Measurements from ENCODE around the gene GP1BB. TPM values are rescaled to one million over a fixed set of nuclear protein-coding genes. Genes with fewer than 3 reads are reported as not detected.

GP1BB gene
- total and polyA plus RNA-seq, 2 of the 13 experiments (the other 11 are each of a cell fraction or from before 2014, with no cell fraction given): not detected

DNA sequence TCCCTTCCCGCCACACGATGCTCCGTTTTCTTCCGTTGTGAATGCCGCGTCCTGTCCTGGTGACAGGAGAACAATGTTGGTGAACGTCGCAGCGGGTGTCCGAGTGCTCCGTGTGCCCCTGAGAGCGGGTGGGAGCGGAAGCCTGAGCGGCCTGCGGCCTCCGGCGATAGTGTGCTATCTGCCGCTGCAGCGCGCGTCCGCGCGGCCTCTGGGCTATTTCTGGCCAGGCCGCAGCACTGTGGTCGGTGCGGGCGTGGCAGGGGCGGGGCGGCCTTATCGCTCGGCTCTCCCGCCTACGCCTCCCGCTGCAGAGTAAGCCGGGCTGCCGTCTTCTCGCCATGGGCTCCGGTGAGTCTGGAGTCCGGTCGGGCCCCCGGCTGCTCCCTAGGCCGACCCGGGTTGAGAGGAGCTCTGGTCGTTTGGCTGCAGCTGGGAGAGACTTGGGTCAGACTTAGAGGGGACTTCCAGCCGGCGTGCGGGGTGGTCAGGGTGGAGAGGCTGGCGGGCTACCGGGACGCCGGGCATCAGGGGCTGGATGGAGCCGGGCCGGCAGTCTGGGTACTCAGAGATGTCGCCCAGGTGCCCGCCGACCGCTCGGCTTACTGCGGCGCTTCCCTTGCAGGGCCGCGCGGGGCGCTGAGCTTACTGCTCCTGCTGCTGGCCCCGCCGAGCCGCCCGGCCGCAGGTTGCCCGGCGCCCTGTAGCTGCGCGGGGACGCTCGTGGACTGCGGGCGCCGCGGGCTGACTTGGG lies at the start of gene GP1BB (continued):
- TF ChIP-seq, protein P1, sequence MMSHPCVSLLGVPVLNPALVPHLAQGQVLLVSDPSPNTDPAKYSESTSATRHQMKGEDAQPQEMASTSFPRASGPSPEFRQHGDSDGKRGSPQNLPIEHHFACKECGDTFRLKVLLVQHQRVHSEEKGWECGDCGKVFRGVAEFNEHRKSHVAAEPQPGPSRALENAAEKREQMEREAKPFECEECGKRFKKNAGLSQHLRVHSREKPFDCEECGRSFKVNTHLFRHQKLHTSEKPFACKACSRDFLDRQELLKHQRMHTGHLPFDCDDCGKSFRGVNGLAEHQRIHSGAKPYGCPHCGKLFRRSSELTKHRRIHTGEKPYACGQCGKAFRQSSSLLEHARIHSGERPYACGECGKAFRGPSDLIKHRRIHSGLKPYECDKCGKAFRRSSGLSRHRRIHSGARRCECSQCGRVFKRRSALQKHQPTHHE (CRISPR knock-in tag; IDR thresholded peaks at IDR 0.05; ENCODE audit: borderline replicate concordance): no peak
- TF ChIP-seq ATF1 (CRISPR knock-in tag; IDR thresholded peaks at IDR 0.05): no peak
- TF ChIP-seq, protein P2, sequence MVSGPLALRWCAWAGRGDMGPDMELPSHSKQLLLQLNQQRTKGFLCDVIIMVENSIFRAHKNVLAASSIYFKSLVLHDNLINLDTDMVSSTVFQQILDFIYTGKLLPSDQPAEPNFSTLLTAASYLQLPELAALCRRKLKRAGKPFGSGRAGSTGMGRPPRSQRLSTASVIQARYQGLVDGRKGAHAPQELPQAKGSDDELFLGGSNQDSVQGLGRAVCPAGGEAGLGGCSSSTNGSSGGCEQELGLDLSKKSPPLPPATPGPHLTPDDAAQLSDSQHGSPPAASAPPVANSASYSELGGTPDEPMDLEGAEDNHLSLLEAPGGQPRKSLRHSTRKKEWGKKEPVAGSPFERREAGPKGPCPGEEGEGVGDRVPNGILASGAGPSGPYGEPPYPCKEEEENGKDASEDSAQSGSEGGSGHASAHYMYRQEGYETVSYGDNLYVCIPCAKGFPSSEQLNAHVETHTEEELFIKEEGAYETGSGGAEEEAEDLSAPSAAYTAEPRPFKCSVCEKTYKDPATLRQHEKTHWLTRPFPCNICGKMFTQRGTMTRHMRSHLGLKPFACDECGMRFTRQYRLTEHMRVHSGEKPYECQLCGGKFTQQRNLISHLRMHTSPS (CRISPR knock-in tag; IDR thresholded peaks at IDR 0.05; ENCODE audit: low read depth): 0 out of 2 replicates have a peak, but pooled peaks have one; percentile 48
- no peak for TF ChIP-seq THAP11 (CRISPR knock-in tag; IDR thresholded peaks at IDR 0.05)
- TF ChIP-seq MEIS2 (CRISPR knock-in tag; IDR thresholded peaks at IDR 0.05): 0 out of 2 replicates have a peak, but pooled peaks have one; percentile 22
- no peak for TF ChIP-seq ZNF530 (CRISPR knock-in tag; IDR thresholded peaks at IDR 0.05; ENCODE audit: low read depth)
- TF ChIP-seq ZNF24 (IDR thresholded peaks at IDR 0.05): no peak
- TF ChIP-seq ZFP37 (CRISPR knock-in tag; IDR thresholded peaks at IDR 0.05; ENCODE audit: borderline replicate concordance): no peak
- no peak for TF ChIP-seq IKZF1 (IDR thresholded peaks at IDR 0.05)
- peak; percentile 79; the same call in 1 of the 2 replicates for TF ChIP-seq SP5 (CRISPR knock-in tag; IDR thresholded peaks at IDR 0.05; ENCODE audit: borderline replicate concordance, low read depth)
- TF ChIP-seq RFX5 (IDR thresholded peaks at IDR 0.05; ENCODE audit: low read depth, low read length): no peak
- no peak for TF ChIP-seq KLF11 (CRISPR knock-in tag; IDR thresholded peaks at IDR 0.05)
- TF ChIP-seq ZFX (CRISPR knock-in tag; IDR thresholded peaks at IDR 0.05; ENCODE audit: low read depth): peak; percentile 89
- TF ChIP-seq TOPORS (CRISPR knock-in tag; IDR thresholded peaks at IDR 0.05): no peak
- TF ChIP-seq ZNF230 (CRISPR knock-in tag; IDR thresholded peaks at IDR 0.05): 0 out of 2 replicates have a peak, but pooled peaks have one; percentile 29
- TF ChIP-seq, protein P3, sequence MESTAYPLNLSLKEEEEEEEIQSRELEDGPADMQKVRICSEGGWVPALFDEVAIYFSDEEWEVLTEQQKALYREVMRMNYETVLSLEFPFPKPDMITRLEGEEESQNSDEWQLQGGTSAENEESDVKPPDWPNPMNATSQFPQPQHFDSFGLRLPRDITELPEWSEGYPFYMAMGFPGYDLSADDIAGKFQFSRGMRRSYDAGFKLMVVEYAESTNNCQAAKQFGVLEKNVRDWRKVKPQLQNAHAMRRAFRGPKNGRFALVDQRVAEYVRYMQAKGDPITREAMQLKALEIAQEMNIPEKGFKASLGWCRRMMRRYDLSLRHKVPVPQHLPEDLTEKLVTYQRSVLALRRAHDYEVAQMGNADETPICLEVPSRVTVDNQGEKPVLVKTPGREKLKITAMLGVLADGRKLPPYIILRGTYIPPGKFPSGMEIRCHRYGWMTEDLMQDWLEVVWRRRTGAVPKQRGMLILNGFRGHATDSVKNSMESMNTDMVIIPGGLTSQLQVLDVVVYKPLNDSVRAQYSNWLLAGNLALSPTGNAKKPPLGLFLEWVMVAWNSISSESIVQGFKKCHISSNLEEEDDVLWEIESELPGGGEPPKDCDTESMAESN (CRISPR knock-in tag; conservative IDR thresholded peaks at IDR 0.05): 0 out of 2 replicates have a peak, but pooled peaks have one; percentile 5
- TF ChIP-seq SCMH1 (CRISPR knock-in tag; IDR thresholded peaks at IDR 0.05; ENCODE audit: borderline replicate concordance): no peak
- TF ChIP-seq, protein P4, sequence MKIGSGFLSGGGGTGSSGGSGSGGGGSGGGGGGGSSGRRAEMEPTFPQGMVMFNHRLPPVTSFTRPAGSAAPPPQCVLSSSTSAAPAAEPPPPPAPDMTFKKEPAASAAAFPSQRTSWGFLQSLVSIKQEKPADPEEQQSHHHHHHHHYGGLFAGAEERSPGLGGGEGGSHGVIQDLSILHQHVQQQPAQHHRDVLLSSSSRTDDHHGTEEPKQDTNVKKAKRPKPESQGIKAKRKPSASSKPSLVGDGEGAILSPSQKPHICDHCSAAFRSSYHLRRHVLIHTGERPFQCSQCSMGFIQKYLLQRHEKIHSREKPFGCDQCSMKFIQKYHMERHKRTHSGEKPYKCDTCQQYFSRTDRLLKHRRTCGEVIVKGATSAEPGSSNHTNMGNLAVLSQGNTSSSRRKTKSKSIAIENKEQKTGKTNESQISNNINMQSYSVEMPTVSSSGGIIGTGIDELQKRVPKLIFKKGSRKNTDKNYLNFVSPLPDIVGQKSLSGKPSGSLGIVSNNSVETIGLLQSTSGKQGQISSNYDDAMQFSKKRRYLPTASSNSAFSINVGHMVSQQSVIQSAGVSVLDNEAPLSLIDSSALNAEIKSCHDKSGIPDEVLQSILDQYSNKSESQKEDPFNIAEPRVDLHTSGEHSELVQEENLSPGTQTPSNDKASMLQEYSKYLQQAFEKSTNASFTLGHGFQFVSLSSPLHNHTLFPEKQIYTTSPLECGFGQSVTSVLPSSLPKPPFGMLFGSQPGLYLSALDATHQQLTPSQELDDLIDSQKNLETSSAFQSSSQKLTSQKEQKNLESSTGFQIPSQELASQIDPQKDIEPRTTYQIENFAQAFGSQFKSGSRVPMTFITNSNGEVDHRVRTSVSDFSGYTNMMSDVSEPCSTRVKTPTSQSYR (CRISPR knock-in tag; IDR thresholded peaks at IDR 0.05; ENCODE audit: borderline replicate concordance): no peak
- TF ChIP-seq ARNT (IDR thresholded peaks at IDR 0.05): no peak
- TF ChIP-seq RAD51 (IDR thresholded peaks at IDR 0.05; ENCODE audit: borderline replicate concordance): no peak
- TF ChIP-seq ZNF17 (CRISPR knock-in tag; IDR thresholded peaks at IDR 0.05): no peak
- TF ChIP-seq SNAPC5 (CRISPR knock-in tag; IDR thresholded peaks at IDR 0.05; ENCODE audit: borderline replicate concordance): no peak
- TF ChIP-seq TBP (CRISPR knock-in tag; IDR thresholded peaks at IDR 0.05): no peak
- TF ChIP-seq FOSL2 (CRISPR knock-in tag; IDR thresholded peaks at IDR 0.05): no peak

Data from HepG2 (cell line).